GM13976 (cell line): ENCODE data around the gene FXYD6.
A peak's percentile ranks its signal among the peaks of the same experiment; 100 is the strongest.

Experiments
- DNase-seq: peaks from one replicate; pipeline ENCODE4 v3.0.0; 2012; ENCODE audit warnings: low spot score
- in situ Hi-C: fragments of 300-500 bp; cut with MboI; formaldehyde crosslinking; loops from one replicate; pipeline ENCODE4 v1.12.0; 2022; ENCODE audit warnings: low sequenced_read_pairs, mixed read lengths, inconsistent platforms; ENCODE audit not compliant: unreplicated experiment
- TF ChIP-seq, protein P1 (sequence below): IDR thresholded peaks from 2 replicates; pipeline ENCODE4 v1.5.1; 2012; ENCODE audit warnings: borderline replicate concordance, mild to moderate bottlenecking; ENCODE audit not compliant: insufficient read depth; ENCODE audit errors: extremely low read depth, missing control alignments, control extremely low read depth

FXYD6 gene

DNA sequence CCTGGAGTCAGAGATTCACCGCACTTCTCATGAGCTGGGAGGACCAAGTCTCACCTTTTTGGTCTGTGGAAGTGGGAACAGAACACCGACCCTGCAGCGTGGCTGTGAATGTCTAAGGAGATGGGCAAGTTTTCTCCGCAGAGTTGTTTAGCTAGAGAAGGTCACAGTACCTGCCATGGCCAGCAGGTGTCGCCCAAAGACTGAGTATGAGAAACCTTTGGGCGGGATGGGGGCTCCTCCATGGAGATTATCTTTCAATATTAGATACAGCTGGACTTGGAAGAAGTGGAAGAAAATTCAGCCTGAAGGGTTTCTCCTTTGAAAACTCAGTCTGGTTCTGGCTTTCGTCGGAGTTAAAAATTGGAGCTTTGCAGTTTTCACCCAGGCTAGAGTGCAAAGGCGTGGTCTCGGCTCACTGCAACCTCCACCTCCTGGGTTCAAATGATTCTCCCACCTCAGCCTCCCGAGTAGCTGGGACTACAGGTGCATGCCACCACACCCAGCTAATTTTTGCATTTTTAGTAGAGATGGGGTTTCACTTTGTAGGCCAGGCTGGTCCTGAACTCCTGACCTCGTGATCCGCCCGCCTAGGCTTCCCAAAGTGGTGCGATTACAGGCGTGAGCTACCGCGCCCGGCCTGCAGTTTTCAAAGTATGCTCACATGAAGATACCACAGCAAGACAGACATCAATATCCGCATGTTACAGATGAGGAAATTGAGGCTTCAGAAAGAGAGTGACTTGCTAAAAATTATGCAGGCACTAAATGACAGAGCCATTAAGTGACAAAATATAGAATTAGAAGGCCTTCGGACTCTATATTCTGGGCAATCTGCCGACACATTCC lies 68.8 kb downstream of the FXYD6 start:
- TF ChIP-seq, protein P1, sequence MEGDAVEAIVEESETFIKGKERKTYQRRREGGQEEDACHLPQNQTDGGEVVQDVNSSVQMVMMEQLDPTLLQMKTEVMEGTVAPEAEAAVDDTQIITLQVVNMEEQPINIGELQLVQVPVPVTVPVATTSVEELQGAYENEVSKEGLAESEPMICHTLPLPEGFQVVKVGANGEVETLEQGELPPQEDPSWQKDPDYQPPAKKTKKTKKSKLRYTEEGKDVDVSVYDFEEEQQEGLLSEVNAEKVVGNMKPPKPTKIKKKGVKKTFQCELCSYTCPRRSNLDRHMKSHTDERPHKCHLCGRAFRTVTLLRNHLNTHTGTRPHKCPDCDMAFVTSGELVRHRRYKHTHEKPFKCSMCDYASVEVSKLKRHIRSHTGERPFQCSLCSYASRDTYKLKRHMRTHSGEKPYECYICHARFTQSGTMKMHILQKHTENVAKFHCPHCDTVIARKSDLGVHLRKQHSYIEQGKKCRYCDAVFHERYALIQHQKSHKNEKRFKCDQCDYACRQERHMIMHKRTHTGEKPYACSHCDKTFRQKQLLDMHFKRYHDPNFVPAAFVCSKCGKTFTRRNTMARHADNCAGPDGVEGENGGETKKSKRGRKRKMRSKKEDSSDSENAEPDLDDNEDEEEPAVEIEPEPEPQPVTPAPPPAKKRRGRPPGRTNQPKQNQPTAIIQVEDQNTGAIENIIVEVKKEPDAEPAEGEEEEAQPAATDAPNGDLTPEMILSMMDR, result peak; percentile 87
- peak; percentile 83 for DNase-seq
- in situ Hi-C loops, result loop anchor here (10.0 kb wide), 1 partner anchor 383 kb away; no protein-coding TSS in a partner anchor

DNA sequence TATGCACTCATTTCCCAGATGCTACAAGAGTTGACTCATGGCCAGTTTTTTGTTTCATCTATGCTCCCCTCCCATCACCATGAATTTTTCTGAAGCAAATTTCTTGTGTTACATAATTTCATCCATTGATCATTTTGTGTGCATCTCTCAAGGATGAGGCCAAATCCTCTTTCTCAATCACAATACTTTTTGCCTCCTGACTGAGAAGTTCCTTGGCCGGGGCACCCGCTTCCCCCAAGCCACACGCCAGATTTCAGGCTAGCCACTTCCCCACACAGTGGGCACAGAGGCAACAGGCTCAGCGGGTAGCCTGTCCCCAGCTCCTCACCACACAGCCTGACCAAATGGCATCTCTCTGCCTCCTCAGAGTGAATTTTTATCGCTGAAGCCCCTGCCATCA lies 69.6 kb downstream of the FXYD6 start:
- TF ChIP-seq, protein P1, result no peak
- DNase-seq, result no peak
- in situ Hi-C loops, result loop anchor here (10.0 kb wide), 1 partner anchor 382 kb away; no protein-coding TSS in a partner anchor

DNA sequence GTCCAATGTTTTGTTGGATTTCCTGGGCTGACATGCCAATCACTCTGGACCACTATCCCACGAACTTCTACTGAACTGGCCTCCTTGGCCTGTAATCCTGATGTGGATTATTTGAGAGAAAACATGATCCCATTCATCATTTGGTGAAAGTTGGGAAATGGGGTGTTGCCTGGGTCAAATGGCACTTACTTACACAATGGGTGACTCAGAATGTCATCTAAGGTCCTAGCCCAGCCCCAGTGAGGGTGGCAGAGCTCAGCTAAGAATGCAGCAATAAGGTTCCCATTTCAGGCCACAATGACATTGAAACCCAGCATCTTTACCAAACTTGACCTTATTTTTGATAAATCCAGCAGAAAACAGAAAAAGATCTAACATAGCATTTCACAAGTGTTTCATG lies 71.4 kb downstream of the FXYD6 start:
- in situ Hi-C loops, result loop anchor here (10.0 kb wide), 1 partner anchor 380 kb away; no protein-coding TSS in a partner anchor
- no peak for DNase-seq
- TF ChIP-seq, protein P1, result no peak

DNA sequence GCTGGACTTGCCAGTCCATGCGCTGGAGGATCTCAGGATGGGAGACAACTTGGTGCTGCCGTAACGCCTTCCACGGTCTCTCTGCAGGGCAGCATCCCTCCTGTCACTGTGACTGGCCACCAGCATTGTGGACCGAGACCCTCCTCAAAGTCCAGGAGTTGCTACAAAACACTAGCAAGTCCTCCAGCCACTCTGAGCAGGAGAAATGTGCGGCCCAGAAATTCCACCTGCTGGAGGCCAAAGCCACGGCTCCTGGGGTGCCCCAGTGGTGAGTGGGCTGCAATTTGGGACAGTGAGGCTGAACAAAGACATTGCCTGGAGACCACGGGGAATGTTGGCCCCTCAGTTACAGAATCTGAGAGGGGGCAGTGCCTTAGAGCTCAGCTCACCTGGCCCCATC lies 72.6 kb downstream of the FXYD6 start:
- in situ Hi-C loops, result loop anchor here (10.0 kb wide), 1 partner anchor 379 kb away; no protein-coding TSS in a partner anchor
- TF ChIP-seq, protein P1, result no peak

DNA sequence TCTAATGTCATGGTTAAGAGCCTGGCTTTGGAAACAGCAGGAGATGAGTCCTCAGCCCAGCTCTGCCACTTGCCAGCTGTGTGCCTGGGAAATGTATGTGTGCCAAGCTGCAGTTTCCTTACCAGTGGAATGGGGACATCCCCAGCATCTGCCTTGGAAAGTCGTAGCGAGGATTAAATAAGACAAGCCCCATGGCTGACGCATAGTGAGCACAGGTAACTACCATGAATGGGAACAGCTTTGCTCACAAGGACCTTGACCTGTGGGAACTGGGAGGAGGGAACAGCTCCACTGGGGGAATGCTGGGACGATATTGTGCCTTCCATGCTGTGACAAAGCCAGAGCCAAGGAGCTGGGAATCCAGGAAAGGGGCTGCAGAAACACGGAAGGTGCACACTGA lies 76.8 kb downstream of the FXYD6 start:
- TF ChIP-seq, protein P1, result no peak
- in situ Hi-C loops, result loop anchor here (10.0 kb wide), 1 partner anchor 375 kb away; no protein-coding TSS in a partner anchor

More for the DNA sequence above, 72.6 kb downstream of the FXYD6 start:
- no peak for DNase-seq

DNA sequence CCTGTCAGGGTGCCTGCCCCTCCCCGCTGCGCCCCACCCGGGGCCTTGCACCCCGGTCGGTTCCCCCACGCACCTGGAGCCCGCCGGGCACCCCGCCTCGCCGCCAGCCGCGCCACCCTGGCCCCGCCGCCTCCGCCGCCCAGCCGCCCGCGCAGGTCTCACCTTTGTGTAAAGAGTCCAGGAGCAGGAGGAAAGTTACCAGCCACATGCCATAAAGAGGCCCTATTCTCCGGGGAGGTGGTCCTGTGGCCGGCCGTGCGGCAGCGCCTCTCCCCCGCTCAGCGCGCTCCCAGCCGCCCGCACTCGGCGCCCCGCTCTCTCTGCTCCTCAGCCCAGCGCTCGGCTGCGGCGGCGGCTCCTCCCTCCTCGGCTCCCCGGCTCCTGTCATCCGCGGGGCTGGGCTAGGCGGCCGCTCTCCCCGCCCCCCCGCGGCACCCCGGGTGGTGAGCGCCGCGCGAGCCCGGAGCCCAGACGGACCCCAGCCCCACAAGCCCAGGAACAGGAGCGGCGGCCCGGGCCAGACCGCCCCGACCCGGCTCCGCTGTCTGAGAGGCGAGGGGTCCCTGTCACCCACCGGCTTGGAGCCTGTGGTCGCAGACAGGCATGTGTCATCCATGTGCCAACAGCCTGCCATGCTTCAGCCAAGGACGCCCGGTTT lies 79.5 kb downstream of the FXYD6 start, which contains the start of gene DSCAML1:
DSCAML1 (minus strand) TSS at position 345 of the 658 bp plus-strand sequence; CDS start at position 208, 137 bp downstream.
- peak; percentile 45 for DNase-seq
- TF ChIP-seq, protein P1, result no peak
- in situ Hi-C loops, result no loop called here

More for the DNA sequence above, 76.8 kb downstream of the FXYD6 start:
- no peak for DNase-seq
